HEK293 (cell line): Measurements from ENCODE around the gene ZCCHC3.

Experiments
- BCL11B ChIP-seq: fragments of 450-650 bp; formaldehyde crosslinking; IDR thresholded peaks from 2 replicates; pipeline ENCODE4 v1.5.1; 2016; ENCODE audit warnings: low read depth, missing biosample characterization, missing genetic modification characterization
- EGR2 ChIP-seq: fragments of 450-650 bp; formaldehyde crosslinking; IDR thresholded peaks from 2 replicates; pipeline ENCODE4 v1.5.1; 2016; ENCODE audit warnings: low read depth, missing biosample characterization, missing genetic modification characterization
- FEZF1 ChIP-seq: fragments of 450-650 bp; formaldehyde crosslinking; IDR thresholded peaks from 2 replicates; pipeline ENCODE4 v1.5.1; 2016; ENCODE audit warnings: missing biosample characterization, missing genetic modification characterization
- HOXC10 ChIP-seq: sonication (generic); formaldehyde crosslinking; IDR thresholded peaks from 2 replicates; pipeline ENCODE4 v1.8.1; 2023; ENCODE audit warnings: mild to moderate bottlenecking, missing genetic modification reagents
- HOXD13 ChIP-seq: sonication (generic); formaldehyde crosslinking; IDR thresholded peaks from 2 replicates; pipeline ENCODE4 v1.8.0; 2022; ENCODE audit warnings: missing genetic modification reagents, borderline replicate concordance
- IKZF3 ChIP-seq: fragments of 450-650 bp; IDR thresholded peaks from 2 replicates; pipeline ENCODE4 v1.5.0; 2018; ENCODE audit warnings: missing biosample characterization, mild to moderate bottlenecking, missing genetic modification characterization, moderate library complexity
- PRDM10 ChIP-seq: fragments of 450-650 bp; formaldehyde crosslinking; IDR thresholded peaks from 2 replicates; pipeline ENCODE4 v1.5.1; 2016; ENCODE audit warnings: missing biosample characterization, missing genetic modification characterization
- TCF7L2 ChIP-seq: IDR thresholded peaks from 2 replicates; pipeline ENCODE4 v1.6.1; 2011; ENCODE audit warnings: low read depth, mild to moderate bottlenecking, inconsistent platforms, low read length, moderate library complexity, borderline replicate concordance
- ZBTB1 ChIP-seq: fragments of 450-650 bp; formaldehyde crosslinking; IDR thresholded peaks from 2 replicates; pipeline ENCODE4 v1.5.1; 2016; ENCODE audit warnings: missing biosample characterization, missing genetic modification characterization
- ZBTB20 ChIP-seq: fragments of 450-650 bp; formaldehyde crosslinking; IDR thresholded peaks from 2 replicates; pipeline ENCODE4 v1.5.1; 2016; ENCODE audit warnings: missing biosample characterization, missing genetic modification characterization
- ZBTB44 ChIP-seq: fragments of 450-650 bp; IDR thresholded peaks from 2 replicates; pipeline ENCODE4 v1.5.1; 2018; ENCODE audit warnings: missing biosample characterization, mild to moderate bottlenecking, missing genetic modification characterization
- ZBTB48 ChIP-seq: fragments of 450-650 bp; formaldehyde crosslinking; IDR thresholded peaks from 2 replicates; pipeline ENCODE4 v1.5.1; 2016; ENCODE audit warnings: missing biosample characterization, missing genetic modification characterization
- ZFP69B ChIP-seq: fragments of 450-650 bp; formaldehyde crosslinking; IDR thresholded peaks from 2 replicates; pipeline ENCODE4 v1.5.1; 2016; ENCODE audit warnings: missing biosample characterization, missing genetic modification characterization
- ZNF114 ChIP-seq: fragments of 450-650 bp; formaldehyde crosslinking; IDR thresholded peaks from 2 replicates; pipeline ENCODE4 v1.5.0; 2017; ENCODE audit warnings: missing biosample characterization, missing genetic modification characterization
- ZNF132 ChIP-seq: fragments of 450-650 bp; formaldehyde crosslinking; IDR thresholded peaks from 2 replicates; pipeline ENCODE4 v1.5.1; 2017; ENCODE audit warnings: missing biosample characterization, missing genetic modification characterization, borderline replicate concordance
- ZNF157 ChIP-seq: fragments of 450-650 bp; formaldehyde crosslinking; IDR thresholded peaks from 2 replicates; pipeline ENCODE4 v1.5.1; 2016; ENCODE audit warnings: missing biosample characterization, missing genetic modification characterization
- ZNF18 ChIP-seq: fragments of 450-650 bp; formaldehyde crosslinking; IDR thresholded peaks from 2 replicates; pipeline ENCODE4 v1.5.1; 2016; ENCODE audit warnings: missing biosample characterization, missing genetic modification characterization
- ZNF2 ChIP-seq: fragments of 450-650 bp; formaldehyde crosslinking; IDR thresholded peaks from 2 replicates; pipeline ENCODE4 v1.5.1; 2016; ENCODE audit warnings: missing biosample characterization, missing genetic modification characterization
- ZNF221 ChIP-seq: fragments of 450-650 bp; formaldehyde crosslinking; IDR thresholded peaks from 2 replicates; pipeline ENCODE4 v1.5.1; 2017; ENCODE audit warnings: missing biosample characterization, missing genetic modification characterization, borderline replicate concordance
- ZNF223 ChIP-seq: fragments of 450-650 bp; formaldehyde crosslinking; IDR thresholded peaks from 2 replicates; pipeline ENCODE4 v1.5.1; 2016; ENCODE audit warnings: missing biosample characterization, missing genetic modification characterization
- ZNF24 ChIP-seq: fragments of 450-650 bp; formaldehyde crosslinking; IDR thresholded peaks from 2 replicates; pipeline ENCODE4 v1.5.1; 2016; ENCODE audit warnings: missing biosample characterization, missing genetic modification characterization
- ZNF266 ChIP-seq: fragments of 450-650 bp; formaldehyde crosslinking; IDR thresholded peaks from 2 replicates; pipeline ENCODE4 v1.5.1; 2016; ENCODE audit warnings: missing biosample characterization, missing genetic modification characterization, low read depth
- ZNF280C ChIP-seq: fragments of 450-650 bp; formaldehyde crosslinking; IDR thresholded peaks from 2 replicates; pipeline ENCODE4 v1.5.1; 2016; ENCODE audit warnings: missing biosample characterization, missing genetic modification characterization
- ZNF324 ChIP-seq: fragments of 450-650 bp; formaldehyde crosslinking; IDR thresholded peaks from 2 replicates; pipeline ENCODE4 v1.5.1; 2016; ENCODE audit warnings: missing biosample characterization, missing genetic modification characterization
- ZNF362 ChIP-seq: fragments of 450-650 bp; formaldehyde crosslinking; IDR thresholded peaks from 2 replicates; pipeline ENCODE4 v1.5.1; 2016; ENCODE audit warnings: missing biosample characterization, missing genetic modification characterization
- ZNF37A ChIP-seq: fragments of 450-650 bp; IDR thresholded peaks from 2 replicates; pipeline ENCODE4 v1.5.1; 2018; ENCODE audit warnings: missing biosample characterization, missing genetic modification characterization
- ZNF660 ChIP-seq: fragments of 450-650 bp; IDR thresholded peaks from 2 replicates; pipeline ENCODE4 v1.5.1; 2018; ENCODE audit warnings: missing biosample characterization, mild to moderate bottlenecking, missing genetic modification characterization
- ZNF747 ChIP-seq: fragments of 450-650 bp; formaldehyde crosslinking; IDR thresholded peaks from 2 replicates; pipeline ENCODE4 v1.5.1; 2016; ENCODE audit warnings: missing biosample characterization, missing genetic modification characterization
- ZNF792 ChIP-seq: fragments of 450-650 bp; formaldehyde crosslinking; IDR thresholded peaks from 2 replicates; pipeline ENCODE4 v1.5.1; 2016; ENCODE audit warnings: missing biosample characterization, missing genetic modification characterization
- ZNF830 ChIP-seq: fragments of 450-650 bp; IDR thresholded peaks from 2 replicates; pipeline ENCODE4 v1.5.0; 2018; ENCODE audit warnings: missing biosample characterization, missing genetic modification characterization, low read depth, mild to moderate bottlenecking, moderate library complexity
- ZSCAN16 ChIP-seq: fragments of 450-650 bp; formaldehyde crosslinking; IDR thresholded peaks from 2 replicates; pipeline ENCODE4 v1.5.1; 2016; ENCODE audit warnings: missing biosample characterization, missing genetic modification characterization

The ZCCHC3 gene

GRCh38 chr20:327186-328026, 30.0 kb downstream of the ZCCHC3 start (continued):
- TF ChIP-seq ZNF747 (tag by site-specific recombination) (no peak), IKZF3 (tag by site-specific recombination) (no peak; the same call in none of the 2 replicates), FEZF1 (no peak), ZNF324 (tag by site-specific recombination) (no peak; the same call in 1 of the 2 replicates), HOXD13 (CRISPR knock-in tag) (no peak), ZNF221 (tag by site-specific recombination) (no peak), ZNF660 (tag by site-specific recombination) (no peak), ZNF223 (tag by site-specific recombination) (no peak), ZNF114 (tag by site-specific recombination) (no peak), TCF7L2 (peak; percentile 43; the same call in 1 of the 2 replicates), HOXC10 (CRISPR knock-in tag) (no peak), BCL11B (tag by site-specific recombination) (no peak), ZNF280C (tag by site-specific recombination) (no peak), ZBTB20 (tag by site-specific recombination) (peak; percentile 52; the same call in 1 of the 2 replicates), ZNF132 (tag by site-specific recombination) (no peak), ZNF157 (tag by site-specific recombination) (no peak), ZNF2 (tag by site-specific recombination) (no peak), ZNF362 (tag by site-specific recombination) (no peak), ZNF830 (tag by site-specific recombination) (no peak), ZNF37A (no peak), ZFP69B (tag by site-specific recombination) (peak; percentile 99), ZNF266 (tag by site-specific recombination) (no peak), ZBTB48 (0 out of 2 replicates have a peak, but pooled peaks have one; percentile 26), ZBTB1 (no peak), ZNF792 (tag by site-specific recombination) (no peak), ZNF18 (tag by site-specific recombination) (no peak), ZNF24 (tag by site-specific recombination) (no peak), EGR2 (tag by site-specific recombination) (peak; percentile 88), ZSCAN16 (tag by site-specific recombination) (no peak), PRDM10 (peak; percentile 64), ZBTB44 (peak; percentile 38; the same call in 1 of the 2 replicates)
